ENCODE data around the gene STK39. TPM values are rescaled to one million over a fixed set of nuclear protein-coding genes. Genes with fewer than 3 reads are reported as not detected.
A peak's percentile ranks its signal among the peaks of the same experiment; 100 is the strongest.

STK39 gene
- total and polyA plus RNA-seq, 11 donors: 13.1 to 40.1 (median 21.5) TPM

DNA sequence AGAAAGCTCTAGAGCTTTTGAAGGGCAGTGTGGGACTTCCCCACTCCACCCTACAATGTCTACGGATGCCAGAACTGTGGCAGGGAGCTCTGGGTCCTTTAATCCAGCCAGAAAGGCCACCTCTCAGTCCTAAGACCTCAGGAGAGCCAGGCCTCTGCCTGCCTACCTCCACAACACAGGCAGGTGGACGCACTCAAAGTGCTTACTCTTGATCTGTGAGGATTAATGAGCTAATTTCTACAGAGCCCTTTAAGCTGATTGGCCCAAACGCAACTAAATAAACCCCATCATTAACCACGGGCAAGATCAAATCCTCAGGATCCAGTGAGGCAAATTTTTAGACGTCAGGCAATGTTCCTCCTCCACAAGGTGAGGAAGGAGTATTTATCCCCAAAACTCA lies 8.1 kb downstream of the STK39 start:
- peak in 1 of 4 donors; percentile 21 for ATAC-seq
- Histone ChIP-seq H3K4me1 (peaks cover 0 to 48% (median 21%) of the 10 kb centered on the region in 12 donors), H3K27ac (peak overlapping the region in 1 of 12 donors; percentile 11), H3K4me3 (no peak overlapping the region), H3K9me3 (no peaks in the 10 kb centered on the region), H3K36me3 (no peaks in the 10 kb centered on the region), H3K27me3 (no peaks in the 10 kb centered on the region)
- TF ChIP-seq, protein P1, sequence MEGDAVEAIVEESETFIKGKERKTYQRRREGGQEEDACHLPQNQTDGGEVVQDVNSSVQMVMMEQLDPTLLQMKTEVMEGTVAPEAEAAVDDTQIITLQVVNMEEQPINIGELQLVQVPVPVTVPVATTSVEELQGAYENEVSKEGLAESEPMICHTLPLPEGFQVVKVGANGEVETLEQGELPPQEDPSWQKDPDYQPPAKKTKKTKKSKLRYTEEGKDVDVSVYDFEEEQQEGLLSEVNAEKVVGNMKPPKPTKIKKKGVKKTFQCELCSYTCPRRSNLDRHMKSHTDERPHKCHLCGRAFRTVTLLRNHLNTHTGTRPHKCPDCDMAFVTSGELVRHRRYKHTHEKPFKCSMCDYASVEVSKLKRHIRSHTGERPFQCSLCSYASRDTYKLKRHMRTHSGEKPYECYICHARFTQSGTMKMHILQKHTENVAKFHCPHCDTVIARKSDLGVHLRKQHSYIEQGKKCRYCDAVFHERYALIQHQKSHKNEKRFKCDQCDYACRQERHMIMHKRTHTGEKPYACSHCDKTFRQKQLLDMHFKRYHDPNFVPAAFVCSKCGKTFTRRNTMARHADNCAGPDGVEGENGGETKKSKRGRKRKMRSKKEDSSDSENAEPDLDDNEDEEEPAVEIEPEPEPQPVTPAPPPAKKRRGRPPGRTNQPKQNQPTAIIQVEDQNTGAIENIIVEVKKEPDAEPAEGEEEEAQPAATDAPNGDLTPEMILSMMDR (IDR thresholded peaks at IDR 0.05): no peak
- no peak for TF ChIP-seq POLR2A (IDR thresholded peaks at IDR 0.05)
- WGBS, 4 donors: 75 to 82% (median 80%) methylated on average over 5 of the region's 5 CpGs
- intact Hi-C loops (cut with DNase I): no loop called here
- DNase-seq: no peak

DNA sequence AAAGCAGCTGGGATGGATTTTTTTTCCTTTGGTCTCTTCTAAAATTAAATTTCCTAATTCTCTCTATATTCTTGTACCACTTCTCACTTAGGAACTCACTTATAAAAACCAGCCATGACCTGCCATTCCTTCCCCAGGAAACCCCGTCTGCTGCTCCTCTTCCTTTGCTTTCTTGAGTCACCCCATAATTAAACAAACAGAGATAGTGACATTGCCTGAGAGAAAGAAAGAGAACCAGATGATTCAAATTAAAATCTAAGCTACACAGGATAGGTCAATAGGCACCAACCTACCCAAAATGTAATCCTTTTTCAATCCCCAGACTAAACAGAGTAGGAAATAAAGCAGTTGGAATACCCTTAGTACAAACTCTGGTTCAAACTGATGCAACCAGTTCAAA lies 9.7 kb downstream of the STK39 start:
- TF ChIP-seq POLR2A (IDR thresholded peaks at IDR 0.05): no peak
- TF ChIP-seq, protein P1 (IDR thresholded peaks at IDR 0.05): no peak
- peaks cover 0 to 42% (median 15%) of the 10 kb centered on the region in 12 donors for H3K4me1 ChIP-seq
- ATAC-seq (no peak), DNase-seq (no peak)
- no peak overlapping the region for H3K27ac ChIP-seq
- H3K36me3 ChIP-seq: no peaks in the 10 kb centered on the region
- no peak overlapping the region for H3K4me3 ChIP-seq
- H3K9me3 ChIP-seq: no peaks in the 10 kb centered on the region
- intact Hi-C loops (cut with DNase I): no loop called here
- H3K27me3 ChIP-seq: no peaks in the 10 kb centered on the region
- WGBS, 4 donors: 78 to 91% (median 87%) methylated on average over 1 of the region's 1 CpG

DNA sequence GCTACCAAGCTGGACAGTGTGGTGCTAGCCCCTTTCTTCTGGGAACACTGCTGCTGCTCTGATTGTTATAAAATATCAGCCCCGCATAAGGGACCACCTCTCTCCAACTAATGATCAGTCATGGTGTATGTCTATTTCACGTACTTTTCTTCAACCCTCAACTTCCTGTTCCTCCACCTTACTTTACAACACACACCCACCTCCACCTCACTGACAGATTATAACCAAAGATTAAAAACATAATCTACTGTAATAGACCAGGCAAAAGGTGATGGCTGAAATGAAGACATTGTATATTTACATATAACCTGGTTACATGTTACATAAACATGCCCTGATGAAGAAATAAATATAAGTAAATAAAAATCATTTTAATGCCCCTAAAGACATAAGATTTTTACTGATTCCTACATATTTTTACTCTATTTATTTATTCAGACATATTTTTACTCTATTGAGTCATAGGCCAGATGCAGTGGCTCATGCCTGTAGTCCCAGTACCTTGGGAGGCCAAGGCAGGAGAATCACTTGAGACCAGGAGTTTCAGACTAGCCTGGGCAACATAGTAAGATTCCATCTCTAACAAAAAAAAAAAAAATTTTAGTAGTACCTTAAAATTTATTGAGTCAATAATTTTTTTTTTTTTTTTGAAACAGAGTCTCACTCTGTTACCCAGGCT lies 12.8 kb downstream of the STK39 start:
- WGBS, 4 donors: 83 to 96% (median 90%) methylated on average over 2 of the region's 2 CpGs
- Histone ChIP-seq H3K9me3 (peaks cover 0 to 9% (median 0%) of the 10 kb centered on the region in 12 donors), H3K36me3 (no peaks in the 10 kb centered on the region), H3K4me3 (no peak overlapping the region), H3K27me3 (no peaks in the 10 kb centered on the region), H3K4me1 (peaks cover 0 to 31% (median 4%) of the 10 kb centered on the region in 12 donors), H3K27ac (peak overlapping the region in 1 of 12 donors; percentile 13)
- no peak for TF ChIP-seq POLR2A (IDR thresholded peaks at IDR 0.05)
- TF ChIP-seq, protein P1 (IDR thresholded peaks at IDR 0.05): no peak
- no peak for ATAC-seq
- no peak for DNase-seq
- intact Hi-C loops (cut with DNase I): no loop called here

DNA sequence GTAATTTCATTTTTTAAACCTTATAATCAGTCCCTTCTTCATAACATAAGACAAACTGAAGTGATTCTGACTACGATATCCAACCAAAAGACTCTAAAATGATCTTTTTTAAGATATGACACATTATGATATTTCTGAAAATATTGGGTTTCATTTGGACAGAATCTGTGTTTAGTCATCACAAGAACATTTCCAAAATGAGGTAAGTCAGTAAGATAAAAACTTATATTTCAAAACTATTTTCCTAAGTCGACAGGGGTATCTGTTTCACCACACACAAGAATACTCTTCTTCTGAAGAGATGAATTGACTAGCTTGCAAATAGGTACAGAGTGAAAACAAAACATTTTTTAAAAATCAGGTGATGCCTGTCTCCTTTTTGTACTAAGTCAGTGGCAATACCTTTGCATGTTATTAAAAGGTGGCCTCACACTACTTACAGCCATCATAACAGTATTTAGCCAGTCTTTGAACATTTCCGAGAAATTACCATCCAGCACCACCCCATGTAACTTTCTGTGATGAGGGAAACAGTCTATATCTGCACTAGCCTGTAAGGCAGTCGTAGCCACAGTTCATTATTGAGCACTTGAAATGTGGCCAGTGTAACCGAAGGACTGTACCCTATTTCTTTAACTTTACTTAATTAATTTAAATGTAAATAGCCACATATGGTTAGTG lies 13.5 kb downstream of the STK39 start:
- WGBS, 4 donors: 86 to 94% (median 89%) methylated on average over 5 of the region's 5 CpGs
- DNase-seq (no peak), ATAC-seq (no peak)
- Histone ChIP-seq H3K9me3 (peaks cover 0 to 9% (median 0%) of the 10 kb centered on the region in 12 donors), H3K4me1 (peaks cover 0 to 25% (median 4%) of the 10 kb centered on the region in 12 donors), H3K27ac (peak overlapping the region in 1 of 12 donors; percentile 13), H3K36me3 (no peaks in the 10 kb centered on the region), H3K27me3 (no peaks in the 10 kb centered on the region), H3K4me3 (no peak overlapping the region)
- TF ChIP-seq POLR2A (IDR thresholded peaks at IDR 0.05): no peak
- intact Hi-C loops (cut with DNase I): no loop called here

Measured in heart left ventricle (tissue), 16 donors.